SJCRH30 (cell line): ENCODE data around the gene PHYHD1. TPM values are rescaled to one million over a fixed set of nuclear protein-coding genes. Genes with fewer than 3 reads are reported as not detected.

ENCODE experiments used
- DNase-seq, 2 experiments: peaks; one replicate each; pipeline ENCODE4 v3.0.0-alpha.2; 2015 to 2020
- H3K27ac ChIP-seq: fragments of 250-450 bp; sonication (Bioruptor Pico); 2 replicates; pipeline ENCODE4 v1.5.1; 2020; ENCODE audit warnings: mild to moderate bottlenecking, moderate library complexity
- H3K27me3 ChIP-seq: fragments of 250-450 bp; sonication (Bioruptor Pico); 2 replicates; pipeline ENCODE4 v1.5.1; 2020; ENCODE audit warnings: mild to moderate bottlenecking, moderate library complexity
- H3K36me3 ChIP-seq: fragments of 250-450 bp; sonication (Bioruptor Pico); 2 replicates; pipeline ENCODE4 v1.5.1; 2020; ENCODE audit warnings: mild to moderate bottlenecking, moderate library complexity
- H3K4me1 ChIP-seq: fragments of 250-450 bp; sonication (Bioruptor Pico); 2 replicates; pipeline ENCODE4 v1.5.1; 2020; ENCODE audit warnings: mild to moderate bottlenecking, moderate library complexity
- H3K4me3 ChIP-seq: fragments of 250-450 bp; sonication (Bioruptor Pico); 2 replicates; pipeline ENCODE4 v1.5.1; 2020; ENCODE audit warnings: mild to moderate bottlenecking, moderate library complexity
- H3K9me3 ChIP-seq: fragments of 250-450 bp; sonication (Bioruptor Pico); replicated peaks from 2 replicates; pipeline ENCODE4 v1.5.1; 2020; ENCODE audit warnings: mild to moderate bottlenecking, moderate library complexity
- total RNA-seq: library from RNA; depleted of rRNA; stranded (reverse); fragments of >200 nt; shearing (Covaris generic); gene quantifications from 2 replicates; pipeline ENCODE4 v1.2.3, GENCODE V29; 2014

The PHYHD1 gene
- total RNA-seq, 1 experiment from 2014 or later: 23.2 TPM

GRCh38 chr9:128893354-128893753 lies 27.4 kb upstream of the PHYHD1 start:
- Histone ChIP-seq H3K4me1 (peaks cover 13% of the 10 kb centered on the region), H3K27ac (no peak overlapping the region), H3K27me3 (no peaks in the 10 kb centered on the region), H3K36me3 (peaks cover 53% of the 10 kb centered on the region), H3K9me3 (no peaks in the 10 kb centered on the region), H3K4me3 (no peak overlapping the region)
- DNase-seq: no peak

DNA sequence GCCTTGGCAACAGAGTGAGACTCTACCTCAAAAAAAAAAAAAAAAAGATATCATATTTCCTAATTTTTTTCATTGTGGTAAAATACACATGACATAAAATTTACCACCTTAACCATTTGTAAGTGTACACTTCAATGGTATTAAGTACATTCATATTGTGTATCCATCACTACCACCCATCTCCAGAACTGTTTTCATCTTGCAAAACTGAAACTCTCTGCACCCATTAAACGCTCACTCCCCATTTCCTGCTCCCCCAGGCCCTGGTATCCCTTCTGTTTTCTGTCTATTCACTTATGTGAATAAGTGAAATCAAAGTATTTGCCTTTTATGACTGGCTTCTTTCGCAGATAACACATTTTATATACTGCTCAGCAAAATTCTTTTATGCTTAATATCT lies 26.0 kb upstream of the PHYHD1 start:
- peaks cover 6% of the 10 kb centered on the region; the same call in 1 of the 2 replicates for H3K4me1 ChIP-seq
- no peak overlapping the region for H3K27ac ChIP-seq
- no peak overlapping the region for H3K4me3 ChIP-seq
- no peaks in the 10 kb centered on the region for H3K27me3 ChIP-seq
- H3K9me3 ChIP-seq: no peaks in the 10 kb centered on the region
- DNase-seq: no peak
- H3K36me3 ChIP-seq: peaks cover 45% of the 10 kb centered on the region

- Histone ChIP-seq H3K36me3 (peaks cover 43% of the 10 kb centered on the region), H3K9me3 (no peaks in the 10 kb centered on the region), H3K4me3 (no peak overlapping the region), H3K27ac (no peak overlapping the region), H3K27me3 (no peaks in the 10 kb centered on the region), H3K4me1 (peaks cover 6% of the 10 kb centered on the region; the same call in 1 of the 2 replicates)
- no peak for DNase-seq
Observed at GRCh38 chr9:128895556-128895955, 25.2 kb upstream of the PHYHD1 start.

GRCh38 chr9:128898382-128898781 lies 22.4 kb upstream of the PHYHD1 start:
- H3K36me3 ChIP-seq: peaks cover 22% of the 10 kb centered on the region
- no peak for DNase-seq

DNA sequence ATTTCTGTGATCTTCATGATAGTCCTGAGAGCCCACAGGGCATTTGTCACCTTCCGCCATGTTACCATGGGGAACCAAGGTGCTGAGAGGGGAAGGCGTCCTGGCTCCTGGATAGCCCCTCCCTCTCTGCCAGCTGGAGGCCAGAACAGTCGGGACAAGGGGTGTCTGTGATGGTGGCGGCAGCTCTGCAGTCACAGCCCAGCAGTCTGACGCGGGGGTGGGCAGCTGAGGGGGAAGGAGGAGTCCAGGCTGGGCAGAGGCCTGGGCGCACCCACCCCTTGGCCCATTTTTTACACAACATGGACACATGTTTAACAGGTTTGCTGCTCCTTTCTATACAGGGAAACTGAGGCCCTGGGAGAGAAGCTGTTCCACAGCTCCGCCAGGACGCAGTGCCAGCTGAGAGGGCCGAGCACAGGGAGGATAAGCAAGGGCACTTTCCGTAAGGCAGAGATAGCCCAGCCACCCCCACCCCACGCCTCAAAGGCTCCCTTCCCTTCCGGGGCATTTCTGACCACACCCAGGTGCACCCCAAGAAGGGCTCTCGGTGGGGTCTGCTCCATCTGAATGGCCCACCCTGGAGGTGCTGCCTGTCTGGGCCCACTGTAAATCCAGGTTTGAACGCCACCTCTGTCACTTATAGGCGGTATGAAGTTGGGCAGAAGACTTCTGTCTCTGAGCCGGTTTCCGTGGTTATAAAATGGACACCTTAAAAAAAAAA lies 21.8 kb upstream of the PHYHD1 start:
- no peak overlapping the region for H3K27ac ChIP-seq
- no peak overlapping the region for H3K4me3 ChIP-seq
- peaks cover 20% of the 10 kb centered on the region for H3K36me3 ChIP-seq
- no peaks in the 10 kb centered on the region for H3K27me3 ChIP-seq
- no peaks in the 10 kb centered on the region for H3K9me3 ChIP-seq
- H3K4me1 ChIP-seq: peaks cover 15% of the 10 kb centered on the region
- DNase-seq: no peak

More at GRCh38 chr9:128898382-128898781, 22.4 kb upstream of the PHYHD1 start:
- no peak overlapping the region for H3K4me3 ChIP-seq
- peaks cover 9% of the 10 kb centered on the region for H3K4me1 ChIP-seq
- no peaks in the 10 kb centered on the region for H3K9me3 ChIP-seq
- no peaks in the 10 kb centered on the region for H3K27me3 ChIP-seq
- no peak overlapping the region for H3K27ac ChIP-seq

DNA sequence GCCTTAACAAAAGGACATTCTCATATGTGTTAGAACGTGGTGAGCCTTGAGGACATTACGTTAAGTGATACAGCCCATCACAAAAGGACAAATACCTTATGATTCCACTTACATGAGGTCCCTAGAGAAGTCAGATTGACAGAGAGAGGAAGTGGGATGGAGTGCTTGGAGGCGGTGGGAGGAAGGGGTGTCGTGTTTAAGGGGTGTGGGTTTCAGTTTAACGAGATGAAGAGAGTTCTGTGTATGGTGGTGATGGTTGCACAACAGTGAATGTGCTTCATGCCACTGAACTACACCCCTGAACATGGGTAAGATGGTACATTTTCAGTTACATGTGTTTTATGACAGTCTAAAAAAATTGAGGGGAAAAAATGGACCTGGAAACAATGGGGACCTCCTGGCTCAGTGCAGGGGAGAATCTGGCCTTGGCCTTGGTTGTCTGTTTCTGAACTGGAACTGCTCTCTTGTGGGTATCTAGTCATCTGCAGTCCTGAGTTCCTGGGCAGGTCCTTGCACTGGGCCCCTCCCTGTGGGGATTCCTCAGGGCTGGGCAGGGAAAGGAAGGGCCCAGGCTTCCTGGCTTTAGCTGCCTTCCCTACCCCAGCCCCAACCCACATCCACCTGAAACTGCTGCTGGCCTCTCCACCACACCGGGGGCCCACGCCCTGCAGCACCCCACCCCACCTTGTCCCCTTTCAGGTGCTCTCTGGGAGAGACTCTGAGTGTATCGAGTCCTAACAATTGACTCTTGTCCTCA lies 21.0 kb upstream of the PHYHD1 start:
- Histone ChIP-seq H3K36me3 (peaks cover 20% of the 10 kb centered on the region), H3K27me3 (no peaks in the 10 kb centered on the region), H3K27ac (no peak overlapping the region), H3K4me3 (no peak overlapping the region), H3K9me3 (no peaks in the 10 kb centered on the region), H3K4me1 (peaks cover 20% of the 10 kb centered on the region)
- DNase-seq: no peak

DNA sequence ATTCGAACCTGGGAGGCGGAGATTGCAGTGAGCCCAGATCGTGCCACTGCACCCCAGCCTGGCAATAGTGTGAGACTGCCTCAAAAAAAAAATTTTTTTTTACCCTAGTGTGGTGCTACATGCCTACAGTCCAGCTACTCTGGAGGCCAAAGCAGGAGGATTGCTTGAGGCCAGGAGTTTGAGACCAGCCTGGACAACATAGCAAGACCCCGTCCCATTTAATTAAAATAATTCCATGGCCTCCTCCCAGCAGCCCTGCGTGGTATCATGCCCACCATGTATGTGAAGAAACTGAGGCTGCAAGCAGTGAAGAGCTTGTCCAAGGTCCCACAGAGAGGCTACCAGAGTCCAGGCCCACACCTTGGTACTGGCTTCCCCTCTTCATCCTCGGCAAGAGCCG lies 19.4 kb upstream of the PHYHD1 start:
- H3K36me3 ChIP-seq: peaks cover 16% of the 10 kb centered on the region
- H3K9me3 ChIP-seq: no peaks in the 10 kb centered on the region
- H3K27ac ChIP-seq: no peak overlapping the region
- H3K27me3 ChIP-seq: no peaks in the 10 kb centered on the region
- no peak for DNase-seq
- H3K4me1 ChIP-seq: peaks cover 20% of the 10 kb centered on the region
- H3K4me3 ChIP-seq: no peak overlapping the region

DNA sequence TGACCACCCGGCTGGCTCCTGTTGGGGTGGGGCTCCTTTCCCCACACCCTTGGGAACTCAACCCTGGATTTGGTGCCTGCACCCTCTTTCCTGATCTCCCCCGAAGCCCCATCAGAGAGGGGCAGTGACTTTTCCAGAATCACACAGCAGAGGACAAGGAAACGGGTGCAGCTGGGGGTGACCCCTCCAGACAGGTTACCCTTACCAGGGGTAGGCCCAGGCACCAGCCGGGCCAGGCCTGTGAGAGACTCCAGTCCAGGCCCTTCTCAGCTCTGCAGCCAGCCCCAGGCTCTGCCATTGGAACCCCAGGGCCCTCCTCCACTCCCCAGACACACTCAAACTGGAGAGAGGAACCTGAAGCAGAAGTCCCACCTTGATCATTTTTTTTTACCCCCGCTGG lies 19.0 kb upstream of the PHYHD1 start:
- H3K36me3 ChIP-seq: peaks cover 19% of the 10 kb centered on the region
- peaks cover 20% of the 10 kb centered on the region for H3K4me1 ChIP-seq
- DNase-seq: no peak
- H3K9me3 ChIP-seq: no peaks in the 10 kb centered on the region
- no peaks in the 10 kb centered on the region for H3K27me3 ChIP-seq
- no peak overlapping the region for H3K27ac ChIP-seq
- no peak overlapping the region for H3K4me3 ChIP-seq

GRCh38 chr9:128902351-128903078 lies 18.3 kb upstream of the PHYHD1 start:
- Histone ChIP-seq H3K4me3 (no peak overlapping the region), H3K4me1 (peaks cover 20% of the 10 kb centered on the region), H3K27ac (no peak overlapping the region), H3K36me3 (peaks cover 23% of the 10 kb centered on the region), H3K9me3 (no peaks in the 10 kb centered on the region), H3K27me3 (no peaks in the 10 kb centered on the region)
- no peak for DNase-seq

- H3K27ac ChIP-seq: no peak overlapping the region
- no peak overlapping the region for H3K4me3 ChIP-seq
- DNase-seq: no peak
- H3K36me3 ChIP-seq: peaks cover 26% of the 10 kb centered on the region
- H3K9me3 ChIP-seq: no peaks in the 10 kb centered on the region
- H3K27me3 ChIP-seq: no peaks in the 10 kb centered on the region
- peaks cover 20% of the 10 kb centered on the region for H3K4me1 ChIP-seq
Observed at GRCh38 chr9:128903079-128903461, 17.7 kb upstream of the PHYHD1 start.

GRCh38 chr9:128903871-128904620 lies 16.7 kb upstream of the PHYHD1 start:
- no peak overlapping the region for H3K4me3 ChIP-seq
- no peaks in the 10 kb centered on the region for H3K27me3 ChIP-seq
- no peaks in the 10 kb centered on the region for H3K9me3 ChIP-seq
- DNase-seq: peak; percentile 51 to 59
- H3K36me3 ChIP-seq: peaks cover 30% of the 10 kb centered on the region
- H3K27ac ChIP-seq: peak overlapping the region; percentile 6; the same call in 1 of the 2 replicates
- H3K4me1 ChIP-seq: peaks cover 20% of the 10 kb centered on the region

DNA sequence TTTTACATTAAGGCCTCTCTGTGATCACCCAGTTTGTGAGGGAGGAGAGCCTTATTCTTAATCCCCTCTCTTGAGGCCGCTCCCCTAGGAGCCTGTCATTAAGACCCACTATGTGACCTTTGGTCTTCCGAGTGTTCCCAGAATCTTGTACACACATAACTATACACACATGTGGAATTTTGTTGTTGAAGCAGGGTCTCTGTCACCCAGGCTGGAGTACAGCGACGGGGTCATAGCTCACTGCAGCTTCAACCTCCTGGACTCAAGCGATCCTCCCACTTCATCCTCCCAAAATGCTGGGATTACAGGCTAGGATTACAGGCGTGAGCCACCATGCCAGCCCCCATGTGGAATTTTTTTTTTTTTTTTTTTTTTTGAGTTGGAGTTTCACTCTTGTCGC lies 14.8 kb upstream of the PHYHD1 start:
- peaks cover 46% of the 10 kb centered on the region for H3K36me3 ChIP-seq
- H3K27ac ChIP-seq: no peak overlapping the region
- no peak for DNase-seq
- no peaks in the 10 kb centered on the region for H3K27me3 ChIP-seq
- peaks cover 23% of the 10 kb centered on the region for H3K4me1 ChIP-seq
- H3K9me3 ChIP-seq: no peaks in the 10 kb centered on the region
- H3K4me3 ChIP-seq: no peak overlapping the region

DNA sequence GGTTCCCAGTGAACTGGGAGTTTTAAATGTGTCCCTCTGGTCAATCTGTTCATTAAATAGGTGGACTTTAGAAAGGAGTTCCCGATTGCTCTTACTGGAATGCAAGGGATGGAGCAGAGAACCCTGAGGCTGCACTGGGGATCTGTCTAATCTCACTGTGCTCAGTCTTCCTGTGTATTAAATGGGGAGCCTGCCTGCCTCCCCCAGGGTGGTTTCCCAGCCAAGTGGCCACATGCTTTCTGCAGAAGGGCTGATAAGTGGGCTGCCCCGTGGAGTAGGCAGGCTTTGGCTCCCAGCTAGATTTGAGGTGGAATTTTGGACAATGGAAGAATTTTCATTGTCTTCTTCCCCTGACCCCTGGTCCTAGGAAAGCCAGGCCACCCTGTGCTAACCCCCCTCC lies 14.0 kb upstream of the PHYHD1 start:
- Histone ChIP-seq H3K27ac (no peak overlapping the region), H3K27me3 (no peaks in the 10 kb centered on the region), H3K4me3 (no peak overlapping the region), H3K36me3 (peaks cover 46% of the 10 kb centered on the region), H3K4me1 (peaks cover 31% of the 10 kb centered on the region), H3K9me3 (no peaks in the 10 kb centered on the region)
- no peak for DNase-seq

DNA sequence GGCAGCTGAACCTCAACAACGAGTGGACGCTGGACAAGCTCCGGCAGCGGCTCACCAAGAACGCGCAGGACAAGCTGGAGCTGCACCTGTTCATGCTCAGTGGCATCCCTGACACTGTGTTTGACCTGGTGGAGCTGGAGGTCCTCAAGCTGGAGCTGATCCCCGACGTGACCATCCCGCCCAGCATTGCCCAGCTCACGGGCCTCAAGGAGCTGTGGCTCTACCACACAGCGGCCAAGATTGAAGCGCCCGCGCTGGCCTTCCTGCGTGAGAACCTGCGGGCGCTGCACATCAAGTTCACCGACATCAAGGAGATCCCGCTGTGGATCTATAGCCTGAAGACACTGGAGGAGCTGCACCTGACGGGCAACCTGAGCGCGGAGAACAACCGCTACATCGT lies 12.4 kb upstream of the PHYHD1 start:
- Histone ChIP-seq H3K36me3 (peaks cover 57% of the 10 kb centered on the region), H3K4me3 (no peak overlapping the region), H3K4me1 (peaks cover 26% of the 10 kb centered on the region), H3K27me3 (no peaks in the 10 kb centered on the region), H3K27ac (no peak overlapping the region), H3K9me3 (no peaks in the 10 kb centered on the region)
- DNase-seq: no peak
